NCI-H510A (cell line): ENCODE measurements around the gene TCP11X2.
A peak's percentile ranks its signal among the peaks of the same experiment; 100 is the strongest.
"Not testable (repeated sequence)": the region's sequence is repeated elsewhere in the genome, so short reads cannot be mapped to it uniquely, and the experiment has no call there.

ENCODE experiments used
- DNase-seq: peaks from one replicate; lab custom pipeline; 2025; lab: John Stamatoyannopoulos, UW

Gene TCP11X2

DNA sequence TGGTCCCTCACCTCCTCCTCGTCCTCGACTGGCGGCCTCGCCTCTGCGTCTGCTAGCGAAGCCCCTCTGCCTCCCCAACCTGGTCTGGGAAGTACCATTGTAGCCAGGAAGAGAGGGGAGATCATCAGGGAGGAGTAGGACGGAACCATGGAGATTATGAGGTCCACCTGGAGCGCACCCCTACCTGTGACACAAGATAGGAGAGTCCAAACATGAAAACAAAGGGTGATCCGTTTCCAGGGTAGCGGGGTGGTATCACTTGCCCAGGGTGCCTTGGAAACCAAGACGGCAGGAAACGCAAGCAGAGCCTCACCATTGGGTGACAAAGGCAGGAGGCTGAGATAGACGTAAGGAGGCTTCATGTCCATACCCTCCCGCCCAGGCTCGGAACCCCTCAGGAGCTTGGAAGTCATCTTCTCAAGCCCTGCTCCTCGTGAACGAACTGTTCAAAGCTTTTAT lies at the start of gene TCP11X2:
TSS of gene TCP11X2 (minus strand) at position 51 of the 459 bp plus-strand sequence.
- not testable (repeated sequence) for DNase-seq

DNA sequence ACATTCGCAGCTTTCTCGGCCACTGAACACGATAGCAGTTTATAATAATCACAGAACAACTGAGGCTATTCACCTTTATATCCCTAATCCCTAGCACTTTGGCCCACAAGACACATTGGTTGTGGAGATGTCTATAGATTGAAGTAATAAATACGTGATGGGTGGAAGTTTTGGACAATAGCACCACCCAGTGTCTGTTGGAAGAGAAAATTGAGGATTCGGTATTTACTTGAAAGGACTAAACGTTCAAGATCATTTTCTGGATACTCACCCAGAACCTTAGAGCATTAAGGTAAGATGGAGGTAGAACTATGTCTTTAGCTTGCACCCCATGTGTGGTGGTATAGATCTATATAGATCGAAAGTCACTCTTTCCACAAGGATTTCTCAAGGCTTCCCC lies 45.7 kb upstream of the TCP11X2 start:
- DNase-seq = no peak

DNA sequence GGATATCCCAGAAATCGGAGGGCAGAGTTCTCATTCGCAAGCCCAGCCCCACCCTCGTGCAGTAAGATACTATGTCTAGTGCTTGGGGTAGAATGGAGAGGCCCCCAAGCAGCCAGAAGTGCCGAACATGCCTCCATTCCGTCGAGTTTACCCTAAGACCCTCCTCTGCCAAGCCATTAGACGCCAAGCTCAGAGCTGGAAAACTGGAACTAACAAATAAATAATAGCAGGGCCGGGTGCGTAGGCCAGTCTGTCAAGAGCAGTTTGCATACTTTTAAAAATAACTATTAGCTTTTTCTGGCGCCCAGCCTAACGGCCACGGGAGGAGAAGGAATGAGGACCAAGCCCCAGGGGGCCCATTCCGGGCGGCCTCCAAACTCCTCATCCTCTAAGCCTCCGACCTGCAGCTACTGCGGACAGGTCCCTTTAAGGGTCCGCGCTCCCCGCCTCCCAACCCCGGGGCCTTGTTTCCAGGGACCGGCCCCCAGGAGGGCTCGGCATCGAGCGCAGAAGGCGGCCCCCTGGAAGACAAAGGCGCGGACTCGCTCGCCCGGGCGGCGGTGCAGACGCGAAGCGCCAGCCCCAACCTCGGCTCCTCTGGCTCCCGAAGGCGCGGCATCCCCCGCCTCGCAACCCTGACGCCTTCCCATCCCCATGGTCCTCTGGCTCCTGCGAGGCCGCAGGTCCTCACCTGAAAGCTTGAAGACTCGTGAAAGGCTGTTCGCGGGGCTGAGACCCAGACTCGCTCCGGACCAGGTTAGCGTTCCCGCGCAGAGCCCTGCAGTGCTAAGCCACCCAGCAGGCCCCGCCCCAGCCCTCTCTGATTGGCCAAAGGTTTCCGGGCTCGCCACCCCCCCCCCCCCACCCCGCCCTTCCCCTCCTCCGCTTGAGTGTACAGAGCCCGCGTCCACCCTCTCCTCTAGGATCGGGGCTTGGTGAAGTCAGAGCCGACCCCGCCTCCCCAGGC lies 44.6 kb upstream of the TCP11X2 start, which contains the start of gene TMSB15A:
TSS of gene TMSB15A (minus strand) at position 765 of the 967 bp plus-strand sequence.
- peak; percentile 68 for DNase-seq

- DNase-seq = no peak
These were observed 42.9 kb upstream of the TCP11X2 start for GRCh38 chrX:102514536-102514935.

DNA sequence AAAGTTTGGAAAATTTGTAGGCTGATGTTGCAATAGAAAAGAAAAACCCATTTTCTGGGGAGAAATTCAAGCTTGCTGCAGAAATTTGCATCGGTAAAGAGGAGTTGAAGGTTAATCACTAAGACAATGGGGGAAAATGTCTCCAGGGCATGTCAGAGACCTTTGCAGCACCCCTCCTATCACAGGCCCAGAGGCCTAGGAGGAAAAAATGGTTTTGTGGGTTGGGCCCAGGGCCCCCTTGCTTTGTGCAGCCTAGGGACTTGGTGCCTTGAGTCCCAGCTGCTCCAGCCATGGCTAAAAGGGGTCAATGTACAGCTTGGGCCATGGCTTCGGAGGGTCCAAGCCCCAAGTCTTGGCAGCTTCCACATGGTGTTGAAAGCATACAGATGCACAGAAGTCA lies 27.1 kb upstream of the TCP11X2 start:
- no peak for DNase-seq

- no peak for DNase-seq
These were observed 20.2 kb upstream of the TCP11X2 start for GRCh38 chrX:102491766-102492165.

DNA sequence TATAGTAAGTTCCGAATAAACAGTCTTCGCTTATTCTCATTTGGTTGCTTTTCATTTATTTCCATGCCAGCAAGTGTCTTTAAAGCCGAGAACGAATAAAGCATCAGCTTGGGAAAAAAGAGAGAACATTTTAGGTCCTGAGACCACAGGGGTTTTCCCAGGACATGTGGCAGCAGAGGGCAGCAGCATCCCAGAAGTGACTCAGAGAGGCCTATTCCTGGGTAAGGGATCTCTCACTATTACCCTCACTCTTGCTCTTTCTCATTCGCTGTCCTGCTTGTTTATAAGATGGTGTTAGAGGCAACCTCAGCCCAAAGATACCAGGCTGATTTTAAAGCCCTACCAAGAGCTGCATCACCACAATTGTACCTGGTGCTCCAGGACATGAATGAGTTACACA lies 7.2 kb upstream of the TCP11X2 start:
- DNase-seq = not testable (repeated sequence)

GRCh38 chrX:102470215-102470614 lies 1.4 kb downstream of the TCP11X2 start:
- DNase-seq = not testable (repeated sequence)

DNA sequence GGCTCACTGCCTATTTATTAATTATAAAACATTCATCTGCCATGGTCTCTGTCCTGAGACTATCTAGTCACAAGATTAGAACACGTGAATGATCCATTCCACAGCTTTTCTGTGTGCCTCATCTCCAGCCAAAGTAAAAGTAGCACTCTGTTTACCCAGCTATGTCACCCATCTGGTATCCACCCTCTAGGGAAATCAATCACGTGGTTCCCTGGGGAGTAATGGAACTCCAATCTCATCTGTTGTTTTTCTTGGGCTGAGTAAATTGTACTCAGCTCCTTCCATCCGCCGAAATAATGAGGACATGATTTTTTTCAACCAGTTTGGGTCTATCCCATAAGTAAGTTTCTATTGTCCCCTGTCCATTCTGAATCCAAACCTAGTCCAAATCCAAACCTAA lies 13.0 kb downstream of the TCP11X2 start:
- not testable (repeated sequence) for DNase-seq

DNA sequence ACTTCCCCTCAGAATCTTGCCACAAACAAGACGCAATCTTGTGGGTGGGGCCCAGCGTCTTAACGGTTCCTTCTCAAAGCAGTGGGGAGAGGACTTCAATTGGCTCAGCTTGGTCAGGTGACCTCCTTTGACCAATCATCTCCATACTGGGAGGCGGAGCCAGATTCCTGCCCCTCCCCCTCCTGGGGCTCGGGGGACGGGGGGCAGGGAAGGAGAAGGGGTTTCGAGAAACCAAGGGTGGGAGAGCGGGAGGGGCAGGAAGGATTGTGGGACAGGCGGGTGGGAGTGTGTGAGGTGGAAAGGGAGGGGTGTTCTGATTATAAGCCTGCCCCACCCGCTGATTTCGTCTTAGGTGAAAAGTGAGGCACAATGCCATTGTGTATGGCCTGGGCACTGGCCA lies 31.7 kb downstream of the TCP11X2 start, which contains the start of gene NXF2B:
TSS of gene NXF2B (minus strand) at position 101 of the 400 bp plus-strand sequence. CDS start 59,972 bp downstream, outside the sequence.
- DNase-seq = not testable (repeated sequence)

- not testable (repeated sequence) for DNase-seq
These were observed 57.1 kb downstream of the TCP11X2 start for GRCh38 chrX:102414493-102414892.
